ENCODE measurements around the gene GALNT2. TPM values are rescaled to one million over a fixed set of nuclear protein-coding genes. Genes with fewer than 3 reads are reported as not detected.

Gene GALNT2
- total and polyA plus RNA-seq, 4 donors = 47.5 to 182 (median 114) TPM

DNA sequence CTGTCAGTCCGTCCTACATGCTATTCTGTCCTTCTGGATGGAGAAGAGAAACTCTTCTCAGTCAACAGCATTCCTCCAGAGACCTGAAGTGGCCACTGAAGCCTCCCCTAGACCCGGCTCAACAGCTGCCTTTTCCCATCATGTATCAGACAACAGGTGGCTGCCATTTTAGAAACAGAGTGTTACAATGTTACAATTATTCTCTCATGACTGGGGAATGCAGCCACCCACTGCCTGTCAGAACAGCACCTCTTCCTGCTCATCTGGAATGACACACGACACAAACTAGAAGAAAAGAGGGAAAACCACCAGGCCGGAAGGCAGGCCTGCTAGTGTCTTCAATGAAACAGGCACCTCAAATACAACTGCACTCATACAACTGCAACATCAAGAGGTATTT, 253.8 kb downstream of the GALNT2 start:
- peaks cover 0 to 10% (median 7%) of the 10 kb centered on the region in 4 donors for H3K4me1 ChIP-seq (ENCODE audit: control insufficient read depth in 4 of 4, insufficient read depth in 4 of 4, low read length in 3 of 4)
- no peak overlapping the region for H3K9ac ChIP-seq (ENCODE audit: low read depth in 1 of 2, low read length in 2 of 2)
- no peak for TF ChIP-seq EGR1 (IDR thresholded peaks at IDR 0.05; ENCODE audit: low read depth in 2 of 2)
- TF ChIP-seq GABPA (IDR thresholded peaks at IDR 0.05 in 1 of 2, conservative IDR thresholded peaks at IDR 0.05 in 1 of 2) = no peak
- TF ChIP-seq FOXA1 (IDR thresholded peaks at IDR 0.05) = no peak
- no peak for TF ChIP-seq RAD21 (IDR thresholded peaks at IDR 0.05)
- no peak for TF ChIP-seq HNF4G (IDR thresholded peaks at IDR 0.05)
- TF ChIP-seq NR2F2 (IDR thresholded peaks at IDR 0.05) = no peak
- TF ChIP-seq, protein P1, sequence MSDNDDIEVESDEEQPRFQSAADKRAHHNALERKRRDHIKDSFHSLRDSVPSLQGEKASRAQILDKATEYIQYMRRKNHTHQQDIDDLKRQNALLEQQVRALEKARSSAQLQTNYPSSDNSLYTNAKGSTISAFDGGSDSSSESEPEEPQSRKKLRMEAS (IDR thresholded peaks at IDR 0.05) = no peak
- TF ChIP-seq, protein P2, sequence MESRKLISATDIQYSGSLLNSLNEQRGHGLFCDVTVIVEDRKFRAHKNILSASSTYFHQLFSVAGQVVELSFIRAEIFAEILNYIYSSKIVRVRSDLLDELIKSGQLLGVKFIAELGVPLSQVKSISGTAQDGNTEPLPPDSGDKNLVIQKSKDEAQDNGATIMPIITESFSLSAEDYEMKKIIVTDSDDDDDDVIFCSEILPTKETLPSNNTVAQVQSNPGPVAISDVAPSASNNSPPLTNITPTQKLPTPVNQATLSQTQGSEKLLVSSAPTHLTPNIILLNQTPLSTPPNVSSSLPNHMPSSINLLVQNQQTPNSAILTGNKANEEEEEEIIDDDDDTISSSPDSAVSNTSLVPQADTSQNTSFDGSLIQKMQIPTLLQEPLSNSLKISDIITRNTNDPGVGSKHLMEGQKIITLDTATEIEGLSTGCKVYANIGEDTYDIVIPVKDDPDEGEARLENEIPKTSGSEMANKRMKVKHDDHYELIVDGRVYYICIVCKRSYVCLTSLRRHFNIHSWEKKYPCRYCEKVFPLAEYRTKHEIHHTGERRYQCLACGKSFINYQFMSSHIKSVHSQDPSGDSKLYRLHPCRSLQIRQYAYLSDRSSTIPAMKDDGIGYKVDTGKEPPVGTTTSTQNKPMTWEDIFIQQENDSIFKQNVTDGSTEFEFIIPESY (IDR thresholded peaks at IDR 0.05) = no peak
- TF ChIP-seq JUND (IDR thresholded peaks at IDR 0.05) = no peak
- TF ChIP-seq HNF4A (conservative IDR thresholded peaks at IDR 0.05) = no peak
- no peak for TF ChIP-seq TAF1 (conservative IDR thresholded peaks at IDR 0.05)
- TF ChIP-seq RXRA (IDR thresholded peaks at IDR 0.05) = no peak
- TF ChIP-seq, protein P3, sequence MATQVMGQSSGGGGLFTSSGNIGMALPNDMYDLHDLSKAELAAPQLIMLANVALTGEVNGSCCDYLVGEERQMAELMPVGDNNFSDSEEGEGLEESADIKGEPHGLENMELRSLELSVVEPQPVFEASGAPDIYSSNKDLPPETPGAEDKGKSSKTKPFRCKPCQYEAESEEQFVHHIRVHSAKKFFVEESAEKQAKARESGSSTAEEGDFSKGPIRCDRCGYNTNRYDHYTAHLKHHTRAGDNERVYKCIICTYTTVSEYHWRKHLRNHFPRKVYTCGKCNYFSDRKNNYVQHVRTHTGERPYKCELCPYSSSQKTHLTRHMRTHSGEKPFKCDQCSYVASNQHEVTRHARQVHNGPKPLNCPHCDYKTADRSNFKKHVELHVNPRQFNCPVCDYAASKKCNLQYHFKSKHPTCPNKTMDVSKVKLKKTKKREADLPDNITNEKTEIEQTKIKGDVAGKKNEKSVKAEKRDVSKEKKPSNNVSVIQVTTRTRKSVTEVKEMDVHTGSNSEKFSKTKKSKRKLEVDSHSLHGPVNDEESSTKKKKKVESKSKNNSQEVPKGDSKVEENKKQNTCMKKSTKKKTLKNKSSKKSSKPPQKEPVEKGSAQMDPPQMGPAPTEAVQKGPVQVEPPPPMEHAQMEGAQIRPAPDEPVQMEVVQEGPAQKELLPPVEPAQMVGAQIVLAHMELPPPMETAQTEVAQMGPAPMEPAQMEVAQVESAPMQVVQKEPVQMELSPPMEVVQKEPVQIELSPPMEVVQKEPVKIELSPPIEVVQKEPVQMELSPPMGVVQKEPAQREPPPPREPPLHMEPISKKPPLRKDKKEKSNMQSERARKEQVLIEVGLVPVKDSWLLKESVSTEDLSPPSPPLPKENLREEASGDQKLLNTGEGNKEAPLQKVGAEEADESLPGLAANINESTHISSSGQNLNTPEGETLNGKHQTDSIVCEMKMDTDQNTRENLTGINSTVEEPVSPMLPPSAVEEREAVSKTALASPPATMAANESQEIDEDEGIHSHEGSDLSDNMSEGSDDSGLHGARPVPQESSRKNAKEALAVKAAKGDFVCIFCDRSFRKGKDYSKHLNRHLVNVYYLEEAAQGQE (IDR thresholded peaks at IDR 0.05) = no peak
- TF ChIP-seq SP1 (IDR thresholded peaks at IDR 0.05) = no peak
- no peak for TF ChIP-seq YY1 (IDR thresholded peaks at IDR 0.05)
- TF ChIP-seq, protein P4, sequence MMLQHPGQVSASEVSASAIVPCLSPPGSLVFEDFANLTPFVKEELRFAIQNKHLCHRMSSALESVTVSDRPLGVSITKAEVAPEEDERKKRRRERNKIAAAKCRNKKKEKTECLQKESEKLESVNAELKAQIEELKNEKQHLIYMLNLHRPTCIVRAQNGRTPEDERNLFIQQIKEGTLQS (IDR thresholded peaks at IDR 0.05) = no peak
- H3K27ac ChIP-seq (ENCODE audit: low read depth in 1 of 2, low read length in 2 of 2) = no peak overlapping the region
- no peak overlapping the region for H3K4me3 ChIP-seq (ENCODE audit: low read depth in 1 of 3, low read length in 3 of 3)
- WGBS = 93% methylated on average over 4 of the region's 4 CpGs
- no peak for DNase-seq (ENCODE audit: low spot score)
- peaks cover 0 to 2% (median 0%) of the 10 kb centered on the region in 4 donors for H3K36me3 ChIP-seq (ENCODE audit: control insufficient read depth in 4 of 4, insufficient read depth in 3 of 4, low read depth in 1 of 4, low read length in 3 of 4)
- H3K27me3 ChIP-seq (ENCODE audit: control insufficient read depth in 4 of 4, insufficient read depth in 4 of 4, low read length in 3 of 4) = no peaks in the 10 kb centered on the region
- H3K9me3 ChIP-seq (ENCODE audit: control insufficient read depth in 4 of 4, low read length in 3 of 4) = no peaks in the 10 kb centered on the region

DNA sequence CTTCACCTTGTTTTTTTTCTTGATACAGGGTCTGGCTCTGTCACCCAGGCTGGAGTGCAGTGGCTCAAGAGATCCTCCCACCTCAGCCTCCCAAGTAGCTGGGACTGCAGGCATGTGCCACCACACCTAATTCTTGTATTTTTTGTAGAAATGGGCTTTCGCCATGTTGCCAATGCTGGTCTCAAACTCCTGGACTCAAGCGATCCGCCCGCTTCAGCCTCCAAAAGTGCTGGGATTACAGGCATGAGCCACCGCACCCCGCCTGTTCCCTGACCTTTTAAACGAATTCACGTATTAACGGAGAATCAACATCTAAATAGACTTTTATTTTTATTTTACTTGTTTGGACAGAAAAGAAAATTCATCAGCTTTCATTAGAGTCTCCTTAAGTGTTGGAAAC, 254.3 kb downstream of the GALNT2 start:
- Histone ChIP-seq H3K4me3 (ENCODE audit: low read depth in 1 of 3, low read length in 3 of 3) (no peak overlapping the region), H3K4me1 (ENCODE audit: control insufficient read depth in 4 of 4, insufficient read depth in 4 of 4, low read length in 3 of 4) (peaks cover 0 to 11% (median 7%) of the 10 kb centered on the region in 4 donors), H3K9me3 (ENCODE audit: control insufficient read depth in 4 of 4, low read length in 3 of 4) (no peaks in the 10 kb centered on the region), H3K9ac (ENCODE audit: low read depth in 1 of 2, low read length in 2 of 2) (no peak overlapping the region), H3K27ac (ENCODE audit: low read depth in 1 of 2, low read length in 2 of 2) (no peak overlapping the region), H3K36me3 (ENCODE audit: control insufficient read depth in 4 of 4, insufficient read depth in 3 of 4, low read depth in 1 of 4, low read length in 3 of 4) (peaks cover 0 to 2% (median 0%) of the 10 kb centered on the region in 4 donors), H3K27me3 (ENCODE audit: control insufficient read depth in 4 of 4, insufficient read depth in 4 of 4, low read length in 3 of 4) (no peaks in the 10 kb centered on the region)
- no peak for DNase-seq (ENCODE audit: low spot score)
- 94% methylated on average over 9 of the region's 9 CpGs for WGBS
- TF ChIP-seq FOXA1 (IDR thresholded peaks at IDR 0.05) (no peak), RXRA (IDR thresholded peaks at IDR 0.05) (no peak), NR2F2 (IDR thresholded peaks at IDR 0.05) (no peak), GABPA (IDR thresholded peaks at IDR 0.05 in 1 of 2, conservative IDR thresholded peaks at IDR 0.05 in 1 of 2) (no peak)
- TF ChIP-seq, protein P2 (IDR thresholded peaks at IDR 0.05) = no peak
- TF ChIP-seq, protein P5, sequence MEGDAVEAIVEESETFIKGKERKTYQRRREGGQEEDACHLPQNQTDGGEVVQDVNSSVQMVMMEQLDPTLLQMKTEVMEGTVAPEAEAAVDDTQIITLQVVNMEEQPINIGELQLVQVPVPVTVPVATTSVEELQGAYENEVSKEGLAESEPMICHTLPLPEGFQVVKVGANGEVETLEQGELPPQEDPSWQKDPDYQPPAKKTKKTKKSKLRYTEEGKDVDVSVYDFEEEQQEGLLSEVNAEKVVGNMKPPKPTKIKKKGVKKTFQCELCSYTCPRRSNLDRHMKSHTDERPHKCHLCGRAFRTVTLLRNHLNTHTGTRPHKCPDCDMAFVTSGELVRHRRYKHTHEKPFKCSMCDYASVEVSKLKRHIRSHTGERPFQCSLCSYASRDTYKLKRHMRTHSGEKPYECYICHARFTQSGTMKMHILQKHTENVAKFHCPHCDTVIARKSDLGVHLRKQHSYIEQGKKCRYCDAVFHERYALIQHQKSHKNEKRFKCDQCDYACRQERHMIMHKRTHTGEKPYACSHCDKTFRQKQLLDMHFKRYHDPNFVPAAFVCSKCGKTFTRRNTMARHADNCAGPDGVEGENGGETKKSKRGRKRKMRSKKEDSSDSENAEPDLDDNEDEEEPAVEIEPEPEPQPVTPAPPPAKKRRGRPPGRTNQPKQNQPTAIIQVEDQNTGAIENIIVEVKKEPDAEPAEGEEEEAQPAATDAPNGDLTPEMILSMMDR (IDR thresholded peaks at IDR 0.05; ENCODE audit: low read depth, low read length, missing input control) = no peak
